OCI-LY3 (cell line): ENCODE measurements around the gene MESP2.

Experiments used
- H2AFZ ChIP-seq: fragments of 200-600, 300-600 bp; shearing (Covaris generic); 2 replicates; pipeline ENCODE4 v1.6.0; 2014; ENCODE audit warnings: antibody characterized with exemption, low read depth, low read length
- H3K27ac ChIP-seq: fragments of 200-600, 300-600 bp; sonication (generic); 2 replicates; pipeline ENCODE4 v1.5.1; 2014; ENCODE audit warnings: mild to moderate bottlenecking, low read length, moderate library complexity, mixed read lengths
- H3K27me3 ChIP-seq: fragments of 200-600, 300-600 bp; sonication (generic); 2 replicates; pipeline ENCODE4 v1.6.1; 2014; ENCODE audit warnings: low read depth, low read length, mixed read lengths
- H3K36me3 ChIP-seq: fragments of 200-600, 300-600 bp; sonication (generic); replicated peaks from 2 replicates; pipeline ENCODE3; 2014; ENCODE audit warnings: low read depth, low read length, mixed read lengths
- H3K4me1 ChIP-seq: fragments of 300-600, 200-600 bp; sonication (generic); 2 replicates; pipeline ENCODE4 v1.6.1; 2014; ENCODE audit warnings: low read length, mixed read lengths
- H3K4me2 ChIP-seq: fragments of 200-600, 300-600 bp; sonication (generic); 2 replicates; pipeline ENCODE4 v1.6.1; 2014; ENCODE audit warnings: low read length, mixed read lengths
- H3K4me3 ChIP-seq: fragments of 300-600, 200-600 bp; sonication (generic); 2 replicates; pipeline ENCODE4 v1.5.1; 2014; ENCODE audit warnings: antibody characterized with exemption, mild to moderate bottlenecking, low read length, moderate library complexity
- H3K79me2 ChIP-seq: fragments of 300-600, 200-600 bp; shearing (Covaris generic); 2 replicates; pipeline ENCODE4 v1.6.1; 2014; ENCODE audit warnings: mild to moderate bottlenecking, low read length, mixed read lengths
- H3K9ac ChIP-seq: fragments of 300-600, 200-600 bp; shearing (Covaris generic); 2 replicates; pipeline ENCODE4 v1.6.0; 2014; ENCODE audit warnings: mild to moderate bottlenecking, low read length, moderate library complexity
- H3K9me3 ChIP-seq: fragments of 200-600, 300-600 bp; shearing (Covaris generic); 2 replicates; pipeline ENCODE4 v1.6.1; 2014; ENCODE audit warnings: low read length, mixed read lengths; ENCODE audit not compliant: insufficient read depth
- H4K20me1 ChIP-seq: fragments of 200-600, 300-600 bp; sonication (generic); 2 replicates; pipeline ENCODE4 v1.6.1; 2016; ENCODE audit warnings: low read length, mixed read lengths; ENCODE audit not compliant: insufficient read depth
- EZH2phosphoT487 ChIP-seq: fragments of 200-600 bp; shearing (Covaris generic); IDR thresholded peaks from 2 replicates; pipeline ENCODE4 v1.6.1; 2018; ENCODE audit warnings: antibody characterized with exemption, mixed run types, low read depth
- TF ChIP-seq, protein P1 (sequence below): fragments of 200-600, 300-600 bp; sonication (generic); IDR thresholded peaks from 2 replicates; pipeline ENCODE4 v1.5.1; 2014; ENCODE audit warnings: antibody characterized with exemption, low read length, low read depth

The MESP2 gene

DNA sequence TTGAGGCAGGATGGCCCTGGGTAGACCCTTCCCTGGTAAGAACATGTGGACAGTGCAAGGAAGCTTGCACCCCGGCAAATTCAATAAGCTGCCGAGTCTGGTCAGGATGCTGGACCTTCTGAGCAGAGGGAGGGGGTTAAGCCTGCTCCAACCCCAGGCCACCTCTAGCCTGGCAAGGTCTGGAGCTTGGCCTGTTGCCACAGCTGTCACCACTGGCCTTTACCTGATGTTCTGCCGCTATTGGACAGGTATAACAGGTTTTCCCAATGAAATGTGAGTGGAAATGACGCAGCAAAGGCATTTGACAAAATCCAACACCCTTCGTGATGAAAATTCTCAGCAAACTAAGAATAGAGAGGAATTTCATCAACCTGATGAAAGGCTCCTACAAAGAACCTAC lies 24.4 kb upstream of the MESP2 start:
- Histone ChIP-seq H3K36me3 (no peaks in the 10 kb centered on the region), H3K9ac (peak overlapping the region; percentile 87), H3K4me3 (peak overlapping the region; percentile 84), H3K27me3 (no peaks in the 10 kb centered on the region), H2AFZ (no peak overlapping the region), H3K27ac (no peak overlapping the region), H3K9me3 (no peaks in the 10 kb centered on the region), H3K4me2 (peak overlapping the region; percentile 90), H3K79me2 (peaks cover 5% of the 10 kb centered on the region), H3K4me1 (peaks cover 13% of the 10 kb centered on the region), H4K20me1 (no peaks in the 10 kb centered on the region)
- TF ChIP-seq, protein P1, sequence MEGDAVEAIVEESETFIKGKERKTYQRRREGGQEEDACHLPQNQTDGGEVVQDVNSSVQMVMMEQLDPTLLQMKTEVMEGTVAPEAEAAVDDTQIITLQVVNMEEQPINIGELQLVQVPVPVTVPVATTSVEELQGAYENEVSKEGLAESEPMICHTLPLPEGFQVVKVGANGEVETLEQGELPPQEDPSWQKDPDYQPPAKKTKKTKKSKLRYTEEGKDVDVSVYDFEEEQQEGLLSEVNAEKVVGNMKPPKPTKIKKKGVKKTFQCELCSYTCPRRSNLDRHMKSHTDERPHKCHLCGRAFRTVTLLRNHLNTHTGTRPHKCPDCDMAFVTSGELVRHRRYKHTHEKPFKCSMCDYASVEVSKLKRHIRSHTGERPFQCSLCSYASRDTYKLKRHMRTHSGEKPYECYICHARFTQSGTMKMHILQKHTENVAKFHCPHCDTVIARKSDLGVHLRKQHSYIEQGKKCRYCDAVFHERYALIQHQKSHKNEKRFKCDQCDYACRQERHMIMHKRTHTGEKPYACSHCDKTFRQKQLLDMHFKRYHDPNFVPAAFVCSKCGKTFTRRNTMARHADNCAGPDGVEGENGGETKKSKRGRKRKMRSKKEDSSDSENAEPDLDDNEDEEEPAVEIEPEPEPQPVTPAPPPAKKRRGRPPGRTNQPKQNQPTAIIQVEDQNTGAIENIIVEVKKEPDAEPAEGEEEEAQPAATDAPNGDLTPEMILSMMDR, result no peak

DNA sequence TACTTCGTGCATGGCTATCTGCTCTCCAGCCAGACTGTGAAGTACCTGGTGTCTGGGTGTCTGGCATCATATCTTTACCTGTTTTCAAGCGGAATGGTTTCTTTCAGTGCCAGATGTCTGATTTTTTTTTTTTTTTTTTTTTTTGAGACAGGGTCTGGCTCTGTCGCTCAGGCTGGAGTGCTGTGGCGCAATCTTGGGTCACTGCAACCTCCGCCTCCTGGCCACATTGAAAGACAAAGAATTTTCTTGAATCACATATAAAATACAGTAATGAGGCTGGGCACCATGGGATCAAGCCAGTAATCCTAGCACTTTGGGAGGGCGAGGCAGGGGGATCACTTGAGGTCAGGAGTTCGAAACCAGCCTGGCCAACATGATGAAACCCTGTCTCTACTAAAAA lies 22.3 kb upstream of the MESP2 start:
- Histone ChIP-seq H3K4me2 (no peak overlapping the region), H3K79me2 (peaks cover 5% of the 10 kb centered on the region), H3K9ac (no peak overlapping the region), H3K4me3 (no peak overlapping the region), H3K36me3 (no peaks in the 10 kb centered on the region), H3K27me3 (no peaks in the 10 kb centered on the region), H3K4me1 (peaks cover 13% of the 10 kb centered on the region), H4K20me1 (no peaks in the 10 kb centered on the region), H3K9me3 (no peaks in the 10 kb centered on the region), H2AFZ (no peak overlapping the region), H3K27ac (no peak overlapping the region)
- TF ChIP-seq EZH2phosphoT487, result no peak
- TF ChIP-seq, protein P1, result no peak

DNA sequence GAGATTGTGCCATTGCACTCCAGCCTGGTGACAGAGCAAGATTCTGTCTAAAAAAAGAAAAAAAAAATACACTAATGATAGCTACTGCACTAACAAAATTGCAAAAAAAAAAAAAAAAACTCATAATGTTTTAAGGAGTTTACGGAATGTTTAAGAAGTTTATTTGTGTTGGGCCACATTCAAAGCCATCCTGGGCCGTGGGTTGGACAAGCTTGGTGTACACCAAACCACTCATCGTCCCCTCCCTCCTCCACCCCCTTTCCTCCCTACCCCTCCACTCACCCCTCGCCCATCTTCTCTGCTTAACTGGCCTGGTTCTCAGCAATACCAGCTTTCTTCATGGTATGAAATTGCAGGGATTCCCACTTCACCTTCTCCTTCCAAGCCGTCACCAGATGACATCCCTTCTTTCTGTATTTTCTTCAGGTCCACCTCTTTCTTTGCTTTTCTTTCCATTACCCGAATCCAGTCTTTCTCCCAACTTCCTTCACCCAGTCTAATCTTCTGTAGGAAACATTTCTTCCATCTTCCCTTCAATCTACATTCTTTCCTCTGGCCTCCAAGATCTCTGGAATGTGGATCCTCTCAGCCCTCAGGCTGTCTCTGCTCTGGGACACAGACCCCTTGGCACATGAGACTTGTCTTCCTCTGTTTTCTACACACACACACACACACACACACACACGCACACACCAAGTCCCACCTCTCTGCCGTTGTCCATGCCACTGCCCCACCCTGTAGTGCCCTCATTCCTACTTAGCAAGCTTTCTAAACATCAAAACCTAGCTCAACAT lies 21.6 kb upstream of the MESP2 start:
- peaks cover 11% of the 10 kb centered on the region for H3K4me1 ChIP-seq
- no peak overlapping the region for H3K4me2 ChIP-seq
- no peaks in the 10 kb centered on the region for H3K27me3 ChIP-seq
- H3K4me3 ChIP-seq, result no peak overlapping the region
- no peak overlapping the region for H2AFZ ChIP-seq
- H4K20me1 ChIP-seq, result no peaks in the 10 kb centered on the region
- no peaks in the 10 kb centered on the region for H3K36me3 ChIP-seq
- H3K27ac ChIP-seq, result no peak overlapping the region
- TF ChIP-seq, protein P1, result no peak
- no peak for TF ChIP-seq EZH2phosphoT487
- H3K79me2 ChIP-seq, result peaks cover 5% of the 10 kb centered on the region
- H3K9ac ChIP-seq, result no peak overlapping the region
- no peaks in the 10 kb centered on the region for H3K9me3 ChIP-seq

DNA sequence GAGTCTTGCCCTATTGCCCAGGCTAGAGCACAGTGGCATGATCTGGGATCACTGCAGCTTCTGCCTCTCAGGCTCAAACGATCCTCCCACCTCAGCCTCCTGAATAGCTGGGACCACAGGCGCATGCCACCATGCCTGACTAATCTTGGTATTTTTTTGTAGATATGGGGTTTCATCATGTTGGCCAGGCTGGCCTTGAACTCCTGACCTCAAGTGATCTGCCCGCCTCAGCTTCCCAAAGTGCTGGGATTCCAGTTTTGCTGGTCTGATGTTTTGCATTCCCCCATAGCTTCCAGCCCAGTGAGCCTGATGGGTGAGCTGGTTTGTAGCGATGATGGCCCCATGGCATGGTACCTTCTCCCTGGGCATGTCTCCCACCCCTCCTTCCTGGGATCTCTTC lies 20.4 kb upstream of the MESP2 start:
- Histone ChIP-seq H3K27me3 (no peaks in the 10 kb centered on the region), H3K4me3 (no peak overlapping the region), H2AFZ (no peak overlapping the region), H3K27ac (no peak overlapping the region), H3K4me2 (no peak overlapping the region), H3K9ac (no peak overlapping the region), H3K9me3 (no peaks in the 10 kb centered on the region), H3K36me3 (no peaks in the 10 kb centered on the region), H3K79me2 (no peaks in the 10 kb centered on the region), H4K20me1 (no peaks in the 10 kb centered on the region), H3K4me1 (peaks cover 18% of the 10 kb centered on the region)
- TF ChIP-seq, protein P1, result no peak
- TF ChIP-seq EZH2phosphoT487, result no peak
